GM19193 (cell line): ENCODE results near the gene SIRT7.

Experiments
- POLR2A ChIP-seq: IDR thresholded peaks from 4 replicates; pipeline ENCODE4 v1.6.1; 2011; ENCODE audit not compliant: insufficient read depth, insufficient read length; ENCODE audit errors: extremely low read depth

SIRT7 gene

GRCh38 chr17:81878294-81878693 is 39.7 kb downstream of the SIRT7 start:
- no peak for TF ChIP-seq POLR2A

GRCh38 chr17:81877569-81877968 is 40.4 kb downstream of the SIRT7 start:
- TF ChIP-seq POLR2A: no peak

DNA sequence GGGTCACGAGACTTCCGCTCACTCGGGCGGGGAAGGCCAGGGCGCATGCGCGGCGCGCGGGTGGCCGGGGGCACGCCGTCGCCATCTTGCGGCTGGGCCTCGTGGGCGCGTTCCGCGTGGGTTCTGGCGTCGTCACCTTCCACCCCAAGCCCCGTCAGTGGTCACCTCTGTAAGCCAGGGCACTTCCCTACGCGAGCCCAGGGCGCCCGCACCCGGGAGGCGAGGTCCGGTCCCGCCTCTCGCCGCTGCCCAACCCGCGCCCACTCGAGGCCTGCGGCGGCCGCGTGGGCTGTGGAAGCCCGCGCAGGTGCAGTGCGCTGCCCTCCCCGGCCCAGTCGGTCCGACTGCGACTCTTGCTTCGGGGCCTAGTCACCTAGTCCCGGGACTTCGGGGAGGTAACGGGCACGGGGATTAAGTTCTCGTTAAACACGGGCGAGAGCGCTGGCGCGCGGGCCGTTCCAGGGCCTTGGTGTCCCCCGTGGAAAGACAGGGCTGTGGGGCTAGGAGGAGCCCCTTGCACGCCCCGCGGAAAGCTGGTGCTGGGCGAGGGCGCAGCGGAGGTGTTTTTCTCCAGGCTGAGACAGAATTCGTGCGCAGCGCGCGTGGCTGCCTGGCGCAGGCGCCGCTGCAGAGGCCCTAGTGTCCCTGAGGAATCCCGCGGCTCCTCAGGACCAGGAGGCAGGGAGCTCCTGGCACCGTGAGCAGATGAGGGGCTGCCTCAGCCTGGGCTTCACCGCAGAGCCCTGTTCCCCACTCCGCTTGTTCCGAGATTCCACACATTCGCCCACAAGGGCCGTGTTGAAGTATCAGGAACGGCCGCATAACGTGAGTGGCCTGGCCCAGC is 46.4 kb downstream of the SIRT7 start:
- TF ChIP-seq POLR2A: peak; percentile 83

DNA sequence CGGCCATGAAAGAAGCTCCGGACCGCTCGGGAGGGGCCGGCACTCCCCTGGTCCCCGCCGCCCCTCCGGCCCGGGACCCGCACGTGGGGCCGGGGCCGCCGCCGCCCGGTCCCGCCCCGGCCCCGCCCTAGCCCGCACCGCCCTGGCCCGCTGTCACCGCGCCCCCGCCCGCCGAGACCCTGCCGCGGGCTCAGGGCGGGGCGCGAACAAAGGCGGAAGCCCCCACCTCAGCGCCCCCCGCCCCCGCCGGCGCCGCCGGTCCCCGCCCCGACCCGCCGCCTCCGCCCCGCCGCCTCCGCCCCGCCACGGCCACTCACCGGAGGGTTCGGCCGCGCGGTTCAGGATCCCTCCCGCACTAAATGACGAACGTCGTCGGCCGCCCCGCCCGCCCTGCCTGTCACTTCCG is 47.0 kb downstream of the SIRT7 start, which contains the start of gene ARHGDIA:
Gene ARHGDIA (minus strand): TSS at position 357 of the 406 bp plus-strand sequence. CDS start 1,407 bp downstream, outside the sequence.
- no peak for TF ChIP-seq POLR2A

DNA sequence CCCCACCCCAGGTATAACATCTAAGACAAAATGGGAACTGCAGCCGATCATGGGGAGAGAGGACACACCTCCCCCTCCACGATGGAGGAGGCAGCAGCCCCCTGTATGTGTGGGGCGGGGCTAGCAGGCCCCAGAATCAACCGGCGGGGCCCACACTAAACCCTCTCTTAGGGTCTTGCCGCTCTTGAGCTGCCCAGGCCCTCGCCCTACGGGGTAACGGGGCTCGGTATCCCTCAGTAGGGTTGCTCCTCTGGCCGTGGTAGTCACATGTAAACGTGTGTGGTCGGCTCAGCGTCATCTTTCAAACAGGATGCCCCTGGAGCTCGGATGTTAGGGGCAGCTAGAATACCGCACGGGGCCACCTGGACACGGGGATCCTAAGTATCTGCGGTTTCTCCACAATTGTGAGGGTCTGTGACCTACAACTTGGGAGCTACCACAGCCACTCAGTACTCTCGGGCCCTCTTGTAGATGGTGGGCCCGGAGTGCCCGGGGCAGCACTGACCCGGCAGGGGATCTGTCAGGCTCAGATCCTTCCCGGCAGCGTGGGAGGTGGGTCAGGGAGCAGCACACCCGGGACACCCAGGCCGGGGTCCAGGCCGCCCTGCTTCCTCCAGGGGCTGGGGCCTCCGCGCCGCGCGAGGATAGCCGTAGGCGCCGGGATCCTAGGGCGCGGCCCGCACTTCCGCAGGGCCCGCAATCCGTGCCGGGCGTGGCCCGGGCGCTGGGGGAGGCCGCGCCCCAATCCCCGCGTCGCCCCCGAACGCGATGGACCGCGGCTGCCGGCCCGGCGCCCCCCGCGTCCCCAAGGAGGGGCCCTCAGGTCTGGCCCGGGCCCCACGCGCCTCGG is 47.6 kb downstream of the SIRT7 start:
- TF ChIP-seq POLR2A: no peak

GRCh38 chr17:81869221-81870130 is 48.5 kb downstream of the SIRT7 start:
- peak; percentile 42 for TF ChIP-seq POLR2A

DNA sequence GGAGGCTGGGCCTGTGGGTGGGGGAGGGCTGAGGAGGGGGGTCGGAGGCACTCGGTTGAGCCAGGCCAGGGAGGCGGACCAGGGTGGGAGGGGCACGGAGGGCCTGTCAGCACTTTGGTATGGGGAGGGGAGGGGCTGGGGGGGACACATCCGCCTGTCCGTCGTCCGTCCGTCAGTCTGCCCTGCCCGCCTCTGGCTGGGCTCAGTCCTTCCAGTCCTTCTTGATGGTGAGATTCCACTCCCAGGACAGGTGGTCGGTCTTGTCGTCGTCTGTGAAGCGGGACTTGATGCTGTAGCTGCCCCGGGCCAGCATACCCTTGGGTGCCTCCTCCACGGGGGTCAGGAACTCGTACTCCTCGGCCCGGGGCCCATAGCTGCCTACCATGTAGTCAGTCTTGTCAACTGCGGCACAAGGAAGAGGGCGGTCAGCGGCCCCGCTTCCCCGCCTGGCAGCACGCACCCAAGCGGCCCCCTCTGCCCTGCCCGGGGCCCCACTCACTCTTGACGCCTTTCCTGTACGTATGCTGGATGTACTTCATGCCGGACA is 49.2 kb downstream of the SIRT7 start:
- no peak for TF ChIP-seq POLR2A

- TF ChIP-seq POLR2A: no peak
Measured at GRCh38 chr17:81867991-81868673, 49.8 kb downstream of the SIRT7 start.

GRCh38 chr17:81867170-81867990 is 50.6 kb downstream of the SIRT7 start:
- TF ChIP-seq POLR2A: peak; percentile 65

GRCh38 chr17:81866440-81867169 is 51.4 kb downstream of the SIRT7 start:
- peak; percentile 43 for TF ChIP-seq POLR2A

DNA sequence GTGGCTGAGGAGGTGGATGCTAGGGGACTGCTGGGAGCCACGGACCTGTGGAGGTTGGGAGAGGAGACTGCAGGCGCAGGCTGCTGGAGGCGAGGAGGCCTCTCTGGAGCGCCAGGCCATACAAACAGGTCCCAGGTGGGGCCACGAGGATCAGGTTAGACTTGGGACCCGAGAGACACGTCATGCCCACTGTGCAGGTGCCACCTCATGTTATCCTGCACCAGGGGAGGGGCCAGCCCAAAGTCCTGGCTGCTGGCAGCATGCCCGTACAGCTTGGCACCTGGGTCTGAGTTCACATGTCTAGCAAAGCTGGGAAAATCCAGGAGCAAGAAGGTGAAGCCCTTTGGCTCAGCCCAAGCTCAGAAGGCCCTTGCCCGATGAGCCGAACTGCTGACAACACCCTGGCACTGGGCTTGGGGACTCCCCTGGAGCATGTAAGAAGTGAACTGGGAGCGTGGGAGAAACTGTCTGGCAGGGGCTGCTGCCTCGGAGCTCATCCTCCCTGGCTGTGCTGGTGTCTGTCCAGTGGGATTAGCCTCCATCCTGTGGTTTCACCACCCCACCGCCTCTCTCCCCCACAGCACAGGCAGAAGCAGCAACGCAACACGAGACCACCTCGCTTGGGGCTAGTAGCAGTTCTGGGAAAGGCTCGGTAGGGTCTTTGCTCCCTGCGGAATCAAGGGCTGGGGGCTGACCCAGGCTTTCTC is 52.1 kb downstream of the SIRT7 start:
- peak; percentile 44 for TF ChIP-seq POLR2A

DNA sequence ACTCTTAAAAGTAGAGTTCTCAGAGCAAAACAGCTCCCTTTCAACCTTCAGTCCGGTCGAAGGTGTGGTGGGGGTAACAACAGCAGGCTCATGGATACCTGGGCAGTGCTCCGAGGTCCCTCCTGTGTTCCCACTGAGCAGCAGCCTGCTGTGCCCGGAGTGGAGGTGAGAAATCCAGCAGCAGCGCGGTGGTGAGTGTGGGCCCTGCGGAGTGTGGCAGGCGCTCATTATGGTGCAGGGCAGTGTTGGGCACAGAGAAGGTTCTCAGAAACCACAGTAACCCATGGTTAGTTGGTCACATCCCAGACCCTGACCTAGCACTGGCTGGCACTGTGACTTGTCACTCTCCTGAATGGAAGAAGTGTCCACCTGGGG is 52.6 kb downstream of the SIRT7 start:
- TF ChIP-seq POLR2A: no peak
